Measurements from ENCODE around the gene MRGPRX3. TPM values are rescaled to one million over a fixed set of nuclear protein-coding genes. Genes with fewer than 3 reads are reported as not detected.
A peak's percentile ranks its signal among the peaks of the same experiment; 100 is the strongest.

Gene MRGPRX3
- total and polyA plus RNA-seq, 2 of the 13 experiments (the other 11 are each of a cell fraction or from before 2014, with no cell fraction given) = 0.53 TPM; not detected in 1

DNA sequence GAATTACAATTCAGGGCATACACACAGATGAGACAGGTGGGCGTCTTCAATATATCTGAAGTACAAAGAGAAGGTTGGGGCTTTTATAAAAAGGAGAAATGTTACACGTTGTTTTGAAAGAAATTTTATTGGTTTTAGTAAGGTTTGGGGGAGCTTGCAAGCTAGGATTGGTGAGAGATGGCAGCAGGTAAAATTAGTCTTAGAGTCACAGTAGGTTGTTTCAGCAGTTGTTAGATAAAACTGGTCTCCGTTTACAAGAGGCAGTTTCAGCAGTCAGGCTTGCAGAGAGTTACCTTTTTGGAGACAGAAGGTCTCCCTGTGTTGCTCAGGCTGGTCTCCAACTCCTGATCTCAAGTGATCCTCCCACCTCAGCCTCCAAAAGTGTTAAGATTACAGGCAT is 24.1 kb upstream of the MRGPRX3 start:
- no peak for ATAC-seq
- POLR2A ChIA-PET = no interaction called here

DNA sequence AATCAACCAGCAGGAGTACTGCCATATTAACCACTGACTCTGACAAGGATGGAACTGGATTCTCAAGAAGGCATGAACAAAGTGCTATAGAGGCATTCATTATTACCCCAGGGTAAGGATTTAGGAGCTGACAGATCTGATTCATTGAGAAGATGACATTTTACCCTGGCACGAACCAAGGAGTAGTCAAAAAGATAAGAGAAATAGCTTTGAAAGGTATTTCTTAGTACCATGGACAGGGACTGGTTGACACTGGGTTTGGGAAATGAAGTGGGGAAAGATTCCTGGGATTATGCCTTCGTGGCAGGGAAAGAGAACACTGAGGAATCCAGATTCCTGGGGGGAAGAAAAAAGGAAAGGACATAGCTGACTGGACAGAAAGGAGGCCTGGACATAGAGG is 21.4 kb upstream of the MRGPRX3 start:
- H3K4me3 ChIP-seq (replicated peaks in 1 of 3; ENCODE audit: insufficient read depth in 1 of 3, low read depth in 2 of 3, low read length in 3 of 3) = no peak overlapping the region
- no peak overlapping the region for H2AFZ ChIP-seq (ENCODE audit: low read length)
- ChIA-PET POLR2A (no interaction called here), CTCF (ENCODE audit: low intra/inter-chr PET ratio, low total read pairs) (no interaction called here)
- no peak overlapping the region for H3K27ac ChIP-seq (ENCODE audit: extremely low read length, insufficient read depth, low read length)
- peaks cover 0 to 4% of the 10 kb centered on the region in 2 experiments; a peak in 2 of 5 replicates for H3K27me3 ChIP-seq (ENCODE audit: control insufficient read depth in 1 of 2, insufficient read depth in 2 of 2, low read length in 2 of 2)
- no peak overlapping the region for H3K9ac ChIP-seq (ENCODE audit: insufficient read depth, low read depth, low read length)
- in situ Hi-C loops (cut with HindIII; ENCODE audit: extremely low pct_ligation_motif_present, low pct_unique_long_range_greater_than_20kb) (loop anchor here (10.0 kb wide), 1 partner anchor 624 kb away; no protein-coding TSS in a partner anchor), intact Hi-C loops (cut with micrococcal nuclease; ENCODE audit: unreplicated experiment) (no loop called here)
- no peak overlapping the region for H3K4me2 ChIP-seq (ENCODE audit: low read depth, low read length)
- H3K79me2 ChIP-seq (ENCODE audit: insufficient read depth, low read length) = no peaks in the 10 kb centered on the region
- FAIRE-seq = no peak
- WGBS (ENCODE audit: low lambda C conversion rate) = 29% methylated on average over 2 of the region's 2 CpGs
- peaks cover 23% of the 10 kb centered on the region for H3K4me1 ChIP-seq (ENCODE audit: insufficient read depth, low read length)
- no peaks in the 10 kb centered on the region for H3K36me3 ChIP-seq (replicated peaks in 1 of 2; ENCODE audit: control insufficient read depth in 1 of 2, insufficient read depth in 2 of 2, low read length in 2 of 2)
- no TSS peak for BruUV-seq (replicated peaks)
- DNase-seq (ENCODE audit: low spot score) = no peak
- no peak for ATAC-seq
- TF ChIP-seq ZSCAN9 (CRISPR knock-in tag; IDR thresholded peaks at IDR 0.05; ENCODE audit: borderline replicate concordance) (0 out of 2 replicates have a peak, but pooled peaks have one; percentile 59), EHMT2 (IDR thresholded peaks at IDR 0.05; ENCODE audit: borderline replicate concordance, low read depth, low read length) (peak; percentile 76; the same call in 1 of the 2 replicates), MIER2 (CRISPR knock-in tag; IDR thresholded peaks at IDR 0.05) (peak; percentile 93), HIVEP1 (CRISPR knock-in tag; IDR thresholded peaks at IDR 0.05) (no peak), SAP130 (CRISPR knock-in tag; IDR thresholded peaks at IDR 0.05; ENCODE audit: low read depth) (0 out of 2 replicates have a peak, but pooled peaks have one; percentile 11), ZFY (CRISPR knock-in tag; IDR thresholded peaks at IDR 0.05) (no peak)
- TF ChIP-seq, protein P1, sequence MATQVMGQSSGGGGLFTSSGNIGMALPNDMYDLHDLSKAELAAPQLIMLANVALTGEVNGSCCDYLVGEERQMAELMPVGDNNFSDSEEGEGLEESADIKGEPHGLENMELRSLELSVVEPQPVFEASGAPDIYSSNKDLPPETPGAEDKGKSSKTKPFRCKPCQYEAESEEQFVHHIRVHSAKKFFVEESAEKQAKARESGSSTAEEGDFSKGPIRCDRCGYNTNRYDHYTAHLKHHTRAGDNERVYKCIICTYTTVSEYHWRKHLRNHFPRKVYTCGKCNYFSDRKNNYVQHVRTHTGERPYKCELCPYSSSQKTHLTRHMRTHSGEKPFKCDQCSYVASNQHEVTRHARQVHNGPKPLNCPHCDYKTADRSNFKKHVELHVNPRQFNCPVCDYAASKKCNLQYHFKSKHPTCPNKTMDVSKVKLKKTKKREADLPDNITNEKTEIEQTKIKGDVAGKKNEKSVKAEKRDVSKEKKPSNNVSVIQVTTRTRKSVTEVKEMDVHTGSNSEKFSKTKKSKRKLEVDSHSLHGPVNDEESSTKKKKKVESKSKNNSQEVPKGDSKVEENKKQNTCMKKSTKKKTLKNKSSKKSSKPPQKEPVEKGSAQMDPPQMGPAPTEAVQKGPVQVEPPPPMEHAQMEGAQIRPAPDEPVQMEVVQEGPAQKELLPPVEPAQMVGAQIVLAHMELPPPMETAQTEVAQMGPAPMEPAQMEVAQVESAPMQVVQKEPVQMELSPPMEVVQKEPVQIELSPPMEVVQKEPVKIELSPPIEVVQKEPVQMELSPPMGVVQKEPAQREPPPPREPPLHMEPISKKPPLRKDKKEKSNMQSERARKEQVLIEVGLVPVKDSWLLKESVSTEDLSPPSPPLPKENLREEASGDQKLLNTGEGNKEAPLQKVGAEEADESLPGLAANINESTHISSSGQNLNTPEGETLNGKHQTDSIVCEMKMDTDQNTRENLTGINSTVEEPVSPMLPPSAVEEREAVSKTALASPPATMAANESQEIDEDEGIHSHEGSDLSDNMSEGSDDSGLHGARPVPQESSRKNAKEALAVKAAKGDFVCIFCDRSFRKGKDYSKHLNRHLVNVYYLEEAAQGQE (IDR thresholded peaks at IDR 0.05; ENCODE audit: borderline replicate concordance in 1 of 2, low read depth in 1 of 2, low read length in 2 of 2) = peak; percentile 54 to 94
- H4K20me1 ChIP-seq (ENCODE audit: insufficient read depth, low read length) = no peaks in the 10 kb centered on the region
- H3K9me3 ChIP-seq (ENCODE audit: low read length) = no peaks in the 10 kb centered on the region

More for the DNA sequence above, 24.1 kb upstream of the MRGPRX3 start:
- Histone ChIP-seq H3K4me1 (ENCODE audit: insufficient read depth, low read length) (peaks cover 21% of the 10 kb centered on the region), H3K4me2 (ENCODE audit: low read depth, low read length) (no peak overlapping the region), H2AFZ (ENCODE audit: low read length) (no peak overlapping the region), H3K36me3 (replicated peaks in 1 of 2; ENCODE audit: control insufficient read depth in 1 of 2, insufficient read depth in 2 of 2, low read length in 2 of 2) (peaks cover 0 to 3% of the 10 kb centered on the region in 2 experiments; a peak in 1 of 5 replicates), H3K27ac (ENCODE audit: extremely low read length, insufficient read depth, low read length) (no peak overlapping the region), H3K79me2 (ENCODE audit: insufficient read depth, low read length) (peaks cover 22% of the 10 kb centered on the region), H3K27me3 (ENCODE audit: control insufficient read depth in 1 of 2, insufficient read depth in 2 of 2, low read length in 2 of 2) (peaks cover 0 to 4% of the 10 kb centered on the region in 2 experiments; a peak in 2 of 5 replicates), H3K4me3 (replicated peaks in 1 of 3; ENCODE audit: insufficient read depth in 1 of 3, low read depth in 2 of 3, low read length in 3 of 3) (no peak overlapping the region), H3K9ac (ENCODE audit: insufficient read depth, low read depth, low read length) (no peak overlapping the region), H4K20me1 (ENCODE audit: insufficient read depth, low read length) (no peaks in the 10 kb centered on the region), H3K9me3 (ENCODE audit: low read length) (no peaks in the 10 kb centered on the region)
- FAIRE-seq (no peak), DNase-seq (ENCODE audit: low spot score) (no peak)
- in situ Hi-C loops (cut with HindIII; ENCODE audit: extremely low pct_ligation_motif_present, low pct_unique_long_range_greater_than_20kb) = loop anchor here (5.0 kb wide), 1 partner anchor 96 kb away; the partner anchor contains the start of gene SERGEF
- no TSS peak for BruUV-seq (replicated peaks)
- CTCF ChIA-PET (ENCODE audit: low intra/inter-chr PET ratio, low total read pairs) = no interaction called here
- WGBS (ENCODE audit: low lambda C conversion rate) = 37% methylated on average over 3 of the region's 3 CpGs
- intact Hi-C loops (cut with micrococcal nuclease; ENCODE audit: unreplicated experiment) = loop anchor here (10.0 kb wide), 1 partner anchor 343 kb away; no protein-coding TSS in a partner anchor
- TF ChIP-seq ZFAT (CRISPR knock-in tag; conservative IDR thresholded peaks at IDR 0.05) (peak; percentile 90), HOXD1 (CRISPR knock-in tag; IDR thresholded peaks at IDR 0.05) (no peak)

Measured in HepG2 (cell line).